Mesendoderm (in vitro differentiated cells): Measurements from ENCODE around the gene ZNF592.

ENCODE experiments used
- DNase-seq: peaks from one replicate; pipeline ENCODE4 v3.0.0; 2013
- H2AK5ac ChIP-seq: 2 replicates; pipeline ENCODE4 v1.6.1; 2013; ENCODE audit warnings: low read length, inconsistent platforms
- H2BK120ac ChIP-seq: 2 replicates; pipeline ENCODE4 v1.6.1; 2013; ENCODE audit warnings: low read depth, mild to moderate bottlenecking, low read length, moderate library complexity, mixed read lengths
- H2BK15ac ChIP-seq: replicated peaks from 2 replicates; pipeline ENCODE4 v1.6.1; 2013; ENCODE audit warnings: low read depth, mild to moderate bottlenecking, moderate library complexity
- H2BK5ac ChIP-seq: 2 replicates; pipeline ENCODE4 v1.6.1; 2013; ENCODE audit warnings: low read length, inconsistent platforms
- H3K18ac ChIP-seq: 2 replicates; pipeline ENCODE4 v1.6.1; 2013; ENCODE audit warnings: mild to moderate bottlenecking, low read length, mixed read lengths
- H3K23ac ChIP-seq: one replicate; pipeline ENCODE4 v1.6.1; 2013; ENCODE audit warnings: low read length
- H3K27ac ChIP-seq: 2 replicates; pipeline ENCODE4 v1.5.1; 2013; ENCODE audit warnings: low read depth, mild to moderate bottlenecking, inconsistent platforms, low read length, moderate library complexity
- H3K27me3 ChIP-seq: 2 replicates; pipeline ENCODE4 v1.6.1; 2013; ENCODE audit warnings: low read length, control low read depth, mild to moderate bottlenecking, inconsistent platforms; ENCODE audit not compliant: insufficient read depth, poor library complexity
- H3K36me3 ChIP-seq: 2 replicates; pipeline ENCODE4 v1.6.1; 2013; ENCODE audit warnings: low read length, inconsistent platforms; ENCODE audit not compliant: control insufficient read depth, insufficient read depth
- H3K4ac ChIP-seq: one replicate; pipeline ENCODE4 v1.6.1; 2013; ENCODE audit warnings: low read depth, mild to moderate bottlenecking, low read length, moderate library complexity
- H3K4me1 ChIP-seq: 2 replicates; pipeline ENCODE4 v1.6.1; 2013; ENCODE audit warnings: low read depth, low read length, inconsistent platforms; ENCODE audit not compliant: control insufficient read depth
- H3K4me2 ChIP-seq: 2 replicates; pipeline ENCODE4 v1.6.1; 2013; ENCODE audit warnings: low read length
- H3K4me3 ChIP-seq: 2 replicates; pipeline ENCODE4 v1.5.1; 2013; ENCODE audit warnings: mild to moderate bottlenecking, low read length
- H3K56ac ChIP-seq: one replicate; pipeline ENCODE4 v1.6.1; 2013; ENCODE audit warnings: low read length
- H3K79me1 ChIP-seq: 2 replicates; pipeline ENCODE4 v1.6.1; 2013; ENCODE audit warnings: low read length, inconsistent platforms
- H3K79me2 ChIP-seq: 2 replicates; pipeline ENCODE4 v1.6.1; 2013; ENCODE audit warnings: mild to moderate bottlenecking, low read length; ENCODE audit not compliant: control insufficient read depth, insufficient read depth
- H3K9ac ChIP-seq: 2 replicates; pipeline ENCODE4 v1.6.1; 2013; ENCODE audit warnings: low read length, inconsistent platforms
- H4K5ac ChIP-seq: one replicate; pipeline ENCODE4 v1.6.1; 2013; ENCODE audit warnings: low read length
- H4K8ac ChIP-seq: one replicate; pipeline ENCODE4 v1.6.1; 2013; ENCODE audit warnings: low read depth, mild to moderate bottlenecking, control low read depth, low read length, moderate library complexity
- WGBS: extraction: QIAGEN DNeasy Blood & Tissue Kit; methylation state at CpG from one replicate; pipeline ENCODE4 v1.1.7; 2013; ENCODE audit warnings: low lambda C conversion rate, missing lambda C conversion rate; ENCODE audit not compliant: insufficient coverage; ENCODE audit errors: extremely low coverage; 5-methylcytosine and 5-hydroxymethylcytosine counted together

The ZNF592 gene

DNA sequence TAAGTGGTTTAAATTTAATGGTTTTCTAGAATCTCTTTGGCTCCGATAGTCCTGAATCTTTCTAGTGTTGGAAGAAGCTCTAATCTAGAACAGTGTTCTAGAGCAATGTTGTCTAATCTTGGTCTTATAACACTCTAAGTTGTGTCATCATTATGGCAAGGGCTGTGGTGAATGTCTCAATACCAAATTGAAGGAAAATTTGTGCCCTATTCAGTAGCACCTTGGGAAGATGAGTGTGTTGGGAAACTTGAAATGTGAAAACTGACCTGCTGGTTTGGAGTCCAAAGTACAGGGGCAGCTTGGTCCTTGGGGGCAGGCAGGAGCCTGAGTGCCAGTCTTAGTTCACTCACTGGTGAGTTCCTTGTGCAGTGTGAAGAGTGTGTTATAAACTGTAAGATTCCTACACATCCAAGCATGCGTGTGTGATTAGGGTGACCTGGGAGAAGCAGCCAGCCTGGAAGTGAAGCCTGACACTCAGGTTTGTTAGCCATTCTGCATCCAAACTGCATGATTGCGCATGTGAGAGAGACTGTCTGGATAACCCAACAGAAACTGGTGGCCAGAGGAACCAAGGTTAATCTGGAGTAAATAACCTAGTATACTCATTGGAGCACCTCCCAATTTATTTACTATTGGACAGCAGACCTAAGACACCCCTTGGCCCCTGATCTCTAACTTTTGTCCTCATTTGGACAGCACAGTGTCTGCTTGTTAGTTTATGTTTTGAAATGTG lies 14.6 kb downstream of the ZNF592 start:
- H3K36me3 ChIP-seq: peaks cover 1% of the 10 kb centered on the region
- no peak overlapping the region for H2BK120ac ChIP-seq
- no peak overlapping the region for H3K9ac ChIP-seq
- H3K27ac ChIP-seq: no peak overlapping the region
- H2BK5ac ChIP-seq: no peak overlapping the region
- no peak overlapping the region for H2BK15ac ChIP-seq
- H3K4me1 ChIP-seq: no peaks in the 10 kb centered on the region
- peaks cover 34% of the 10 kb centered on the region for H3K79me1 ChIP-seq
- H3K4ac ChIP-seq: no peak overlapping the region
- WGBS: no CpG with 5 or more reads among the region's 3 CpGs
- H3K4me3 ChIP-seq: no peak overlapping the region
- H4K8ac ChIP-seq: no peak overlapping the region
- no peak overlapping the region for H4K5ac ChIP-seq
- no peak overlapping the region for H2AK5ac ChIP-seq
- no peak overlapping the region for H3K23ac ChIP-seq
- no peaks in the 10 kb centered on the region for H3K27me3 ChIP-seq
- H3K79me2 ChIP-seq: peaks cover 65% of the 10 kb centered on the region
- H3K18ac ChIP-seq: no peak overlapping the region
- no peak overlapping the region for H3K4me2 ChIP-seq
- H3K56ac ChIP-seq: no peak overlapping the region
- DNase-seq: no peak

DNA sequence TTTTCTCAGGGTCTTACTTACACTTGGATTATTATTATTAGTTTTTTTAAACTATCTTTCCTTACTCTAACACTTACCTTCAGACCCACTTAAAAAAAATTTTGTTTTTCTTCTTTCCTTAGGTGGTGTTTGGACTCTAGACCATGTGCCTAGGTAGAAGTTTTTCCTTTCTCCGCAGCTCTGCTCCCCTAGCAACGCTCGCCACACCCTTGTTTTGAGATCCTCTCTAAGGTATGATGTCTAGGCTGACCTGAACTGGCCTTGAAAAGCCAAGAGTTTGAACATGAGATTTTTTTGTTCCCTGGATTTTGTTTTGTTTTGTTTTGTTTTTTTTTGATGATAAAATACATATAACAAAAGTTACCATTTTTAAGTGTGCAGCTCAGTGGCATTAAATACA lies 16.2 kb downstream of the ZNF592 start:
- H3K56ac ChIP-seq: no peak overlapping the region
- H3K79me1 ChIP-seq: peaks cover 36% of the 10 kb centered on the region
- peaks cover 55% of the 10 kb centered on the region for H3K79me2 ChIP-seq
- H2AK5ac ChIP-seq: no peak overlapping the region
- no peaks in the 10 kb centered on the region for H3K4me1 ChIP-seq
- no peaks in the 10 kb centered on the region for H3K27me3 ChIP-seq
- no peak overlapping the region for H3K23ac ChIP-seq
- H3K27ac ChIP-seq: no peak overlapping the region
- H3K4me3 ChIP-seq: no peak overlapping the region
- peaks cover 3% of the 10 kb centered on the region for H3K36me3 ChIP-seq
- no peak overlapping the region for H3K9ac ChIP-seq
- no CpG with 5 or more reads among the region's 3 CpGs for WGBS
- no peak overlapping the region for H3K4me2 ChIP-seq
- DNase-seq: no peak
- no peak overlapping the region for H4K5ac ChIP-seq
- H3K18ac ChIP-seq: no peak overlapping the region
- H2BK120ac ChIP-seq: no peak overlapping the region
- H2BK5ac ChIP-seq: no peak overlapping the region
- no peak overlapping the region for H2BK15ac ChIP-seq
- H4K8ac ChIP-seq: no peak overlapping the region
- no peak overlapping the region for H3K4ac ChIP-seq

DNA sequence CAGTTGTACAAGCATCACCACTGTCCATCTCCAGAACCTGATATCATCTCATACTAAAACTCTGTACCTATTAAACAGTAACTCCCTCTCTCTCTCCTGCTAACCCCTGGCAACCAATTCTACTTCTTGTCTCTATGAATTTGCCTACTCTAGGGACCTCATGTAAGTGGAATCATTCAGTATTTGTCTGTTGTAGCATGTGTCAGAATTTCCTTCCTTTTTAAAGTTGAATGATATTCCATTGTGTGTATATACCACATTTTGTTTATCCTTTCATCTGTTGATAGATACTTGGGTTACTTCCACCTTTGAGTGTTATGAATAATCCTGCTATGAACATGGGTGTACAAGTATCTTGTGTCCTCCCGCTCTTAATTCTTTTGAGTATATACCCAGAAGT lies 16.6 kb downstream of the ZNF592 start:
- Histone ChIP-seq H3K36me3 (peaks cover 3% of the 10 kb centered on the region), H2BK120ac (no peak overlapping the region), H3K18ac (no peak overlapping the region), H3K4ac (no peak overlapping the region), H3K4me3 (no peak overlapping the region), H3K79me2 (peaks cover 53% of the 10 kb centered on the region), H3K79me1 (peaks cover 37% of the 10 kb centered on the region), H2BK15ac (no peak overlapping the region), H3K27ac (no peak overlapping the region), H2BK5ac (no peak overlapping the region), H3K4me1 (no peaks in the 10 kb centered on the region), H3K9ac (no peak overlapping the region), H4K5ac (no peak overlapping the region), H3K27me3 (no peaks in the 10 kb centered on the region), H4K8ac (no peak overlapping the region), H2AK5ac (no peak overlapping the region), H3K23ac (no peak overlapping the region), H3K4me2 (no peak overlapping the region), H3K56ac (no peak overlapping the region)
- WGBS: no CpG with 5 or more reads among the region's 1 CpG
- no peak for DNase-seq

DNA sequence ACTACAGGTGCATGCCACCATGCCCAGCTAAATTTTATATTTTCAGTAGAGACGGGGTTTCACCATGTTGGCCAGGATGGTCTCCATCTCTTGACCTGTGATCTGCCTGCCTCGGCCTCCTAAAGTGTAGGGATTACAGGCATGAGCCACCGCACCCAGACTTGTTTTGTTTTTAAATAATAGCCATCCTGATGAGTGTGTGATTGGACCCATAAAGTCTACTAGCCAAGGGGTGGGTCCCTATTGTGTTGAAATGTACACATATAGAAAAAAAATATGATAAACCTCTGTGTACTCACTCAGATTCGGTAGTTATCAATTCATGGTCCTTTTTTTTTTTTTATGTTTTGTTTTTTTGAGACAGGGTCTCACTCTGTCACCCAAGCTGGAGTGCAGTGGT lies 17.3 kb downstream of the ZNF592 start:
- no peak overlapping the region for H3K4me3 ChIP-seq
- H3K4me2 ChIP-seq: no peak overlapping the region
- no peak overlapping the region for H3K56ac ChIP-seq
- WGBS: no CpG with 5 or more reads among the region's 4 CpGs
- H3K79me2 ChIP-seq: peaks cover 49% of the 10 kb centered on the region
- no peak overlapping the region for H3K18ac ChIP-seq
- H3K79me1 ChIP-seq: peaks cover 32% of the 10 kb centered on the region
- H3K4me1 ChIP-seq: no peaks in the 10 kb centered on the region
- H2BK120ac ChIP-seq: no peak overlapping the region
- no peak overlapping the region for H3K27ac ChIP-seq
- no peak overlapping the region for H4K8ac ChIP-seq
- H3K9ac ChIP-seq: no peak overlapping the region
- H3K27me3 ChIP-seq: no peaks in the 10 kb centered on the region
- H3K23ac ChIP-seq: no peak overlapping the region
- H2AK5ac ChIP-seq: no peak overlapping the region
- H4K5ac ChIP-seq: no peak overlapping the region
- H2BK5ac ChIP-seq: no peak overlapping the region
- no peak overlapping the region for H2BK15ac ChIP-seq
- no peak for DNase-seq
- peaks cover 3% of the 10 kb centered on the region for H3K36me3 ChIP-seq
- H3K4ac ChIP-seq: no peak overlapping the region

DNA sequence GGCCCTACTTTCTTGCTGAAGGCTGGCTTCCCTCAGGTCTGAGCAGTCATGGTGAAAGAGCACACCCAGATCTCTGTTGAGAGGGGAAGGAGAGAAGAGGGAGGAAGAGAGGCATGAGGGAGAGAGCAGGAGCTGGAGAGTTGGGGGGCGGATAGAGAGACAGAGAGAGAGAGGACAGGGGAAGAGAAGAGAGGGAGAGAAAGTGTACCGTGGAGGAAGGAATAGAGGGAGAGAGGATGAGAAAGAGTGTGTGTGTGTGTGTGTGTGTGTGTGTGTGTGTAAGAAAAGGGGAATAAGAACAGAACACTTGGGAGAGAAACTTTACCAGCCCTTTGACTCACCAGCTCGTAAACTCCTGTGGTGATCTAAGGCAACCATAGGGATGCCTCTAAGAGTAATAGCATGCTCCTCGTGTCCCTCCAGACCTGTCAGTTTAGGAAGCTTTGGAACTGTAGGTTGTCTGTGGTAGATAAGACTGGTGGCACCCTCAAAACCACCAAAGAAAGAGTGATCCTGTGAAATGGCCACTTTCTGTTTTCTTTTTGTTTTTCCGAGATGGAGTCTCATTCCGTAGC lies 18.2 kb downstream of the ZNF592 start:
- H3K79me2 ChIP-seq: peaks cover 48% of the 10 kb centered on the region
- H2BK5ac ChIP-seq: no peak overlapping the region
- H2BK120ac ChIP-seq: no peak overlapping the region
- H3K9ac ChIP-seq: no peak overlapping the region
- H3K23ac ChIP-seq: no peak overlapping the region
- no peak overlapping the region for H3K4ac ChIP-seq
- H3K4me3 ChIP-seq: no peak overlapping the region
- no peak overlapping the region for H4K5ac ChIP-seq
- peaks cover 3% of the 10 kb centered on the region for H3K36me3 ChIP-seq
- DNase-seq: no peak
- WGBS: no CpG with 5 or more reads among the region's 6 CpGs
- no peaks in the 10 kb centered on the region for H3K27me3 ChIP-seq
- no peak overlapping the region for H2BK15ac ChIP-seq
- H3K4me1 ChIP-seq: no peaks in the 10 kb centered on the region
- H3K56ac ChIP-seq: no peak overlapping the region
- no peak overlapping the region for H3K27ac ChIP-seq
- peaks cover 31% of the 10 kb centered on the region for H3K79me1 ChIP-seq
- no peak overlapping the region for H4K8ac ChIP-seq
- H2AK5ac ChIP-seq: no peak overlapping the region
- no peak overlapping the region for H3K4me2 ChIP-seq
- no peak overlapping the region for H3K18ac ChIP-seq

DNA sequence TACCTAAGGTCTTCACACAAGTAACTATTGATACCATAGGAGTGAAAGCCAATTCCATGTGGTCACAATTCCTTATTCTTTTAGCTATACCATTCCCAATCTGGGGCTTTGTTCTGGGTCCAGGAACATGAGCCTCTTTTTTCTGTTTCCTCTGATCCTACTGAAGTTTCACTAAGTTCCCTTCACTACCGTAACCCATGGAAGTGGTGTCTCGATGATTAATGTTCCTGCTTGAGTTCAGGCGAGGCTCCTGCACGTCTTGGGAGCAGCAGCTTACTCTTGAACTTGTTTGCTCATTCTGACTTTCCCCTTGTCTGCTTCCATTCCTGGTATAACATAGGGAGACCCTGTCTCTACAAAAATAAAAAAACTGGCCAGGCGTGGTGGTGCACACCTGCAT lies 23.6 kb downstream of the ZNF592 start:
- H3K4me1 ChIP-seq: no peaks in the 10 kb centered on the region
- H2BK5ac ChIP-seq: no peak overlapping the region
- no CpG with 5 or more reads among the region's 5 CpGs for WGBS
- H3K27ac ChIP-seq: no peak overlapping the region
- no peak overlapping the region for H3K4me3 ChIP-seq
- no peak overlapping the region for H4K5ac ChIP-seq
- DNase-seq: no peak
- no peak overlapping the region for H3K56ac ChIP-seq
- no peak overlapping the region for H3K23ac ChIP-seq
- peaks cover 18% of the 10 kb centered on the region for H3K79me1 ChIP-seq
- H4K8ac ChIP-seq: no peak overlapping the region
- H3K18ac ChIP-seq: no peak overlapping the region
- peaks cover 3% of the 10 kb centered on the region for H3K36me3 ChIP-seq
- H2AK5ac ChIP-seq: no peak overlapping the region
- H2BK120ac ChIP-seq: no peak overlapping the region
- no peak overlapping the region for H2BK15ac ChIP-seq
- peaks cover 24% of the 10 kb centered on the region for H3K79me2 ChIP-seq
- H3K4ac ChIP-seq: no peak overlapping the region
- no peak overlapping the region for H3K9ac ChIP-seq
- no peak overlapping the region for H3K4me2 ChIP-seq
- no peaks in the 10 kb centered on the region for H3K27me3 ChIP-seq
